HG03442 (cell line): ENCODE results near the gene NDUFB8.

Experiments
- ATAC-seq: cut with Tn5 transposase; IDR thresholded peaks from one replicate; pipeline ENCODE4 v1.9.1; 2021; ENCODE audit warnings: mild to moderate bottlenecking, moderate library complexity; ENCODE audit not compliant: unreplicated experiment

NDUFB8 gene

DNA sequence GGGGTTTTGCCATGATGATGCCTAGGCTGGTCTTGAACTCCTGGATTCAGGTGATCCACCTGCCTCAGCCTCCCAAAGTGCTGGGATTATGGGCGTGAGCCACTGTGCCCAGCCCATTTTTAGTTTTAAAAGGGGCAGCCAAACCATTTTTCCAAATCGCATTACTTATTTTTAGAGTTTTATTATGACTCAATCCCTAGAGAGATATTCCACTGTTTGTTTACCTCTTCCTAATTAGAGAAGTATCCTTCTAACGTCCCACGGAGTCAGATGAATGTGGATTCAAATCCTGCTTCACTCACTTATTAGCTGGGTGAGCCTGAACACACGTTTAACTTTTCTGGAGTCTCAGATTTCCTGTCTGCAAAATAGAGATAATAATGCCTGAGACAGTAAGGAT is 51.7 kb downstream of the NDUFB8 start:
- no peak for ATAC-seq
